ENCODE results near the gene TENM4.

The TENM4 gene

GRCh38 chr11:79078456-79078855 lies 362.4 kb downstream of the TENM4 start:
- no peak for DNase-seq (ENCODE audit: low read depth)
- no peak for TF ChIP-seq CTCF (IDR thresholded peaks at IDR 0.05; ENCODE audit: low read depth, low read length, missing control alignments)
- H3K4me3 ChIP-seq (ENCODE audit: low read depth, low read length), result no peak overlapping the region

DNA sequence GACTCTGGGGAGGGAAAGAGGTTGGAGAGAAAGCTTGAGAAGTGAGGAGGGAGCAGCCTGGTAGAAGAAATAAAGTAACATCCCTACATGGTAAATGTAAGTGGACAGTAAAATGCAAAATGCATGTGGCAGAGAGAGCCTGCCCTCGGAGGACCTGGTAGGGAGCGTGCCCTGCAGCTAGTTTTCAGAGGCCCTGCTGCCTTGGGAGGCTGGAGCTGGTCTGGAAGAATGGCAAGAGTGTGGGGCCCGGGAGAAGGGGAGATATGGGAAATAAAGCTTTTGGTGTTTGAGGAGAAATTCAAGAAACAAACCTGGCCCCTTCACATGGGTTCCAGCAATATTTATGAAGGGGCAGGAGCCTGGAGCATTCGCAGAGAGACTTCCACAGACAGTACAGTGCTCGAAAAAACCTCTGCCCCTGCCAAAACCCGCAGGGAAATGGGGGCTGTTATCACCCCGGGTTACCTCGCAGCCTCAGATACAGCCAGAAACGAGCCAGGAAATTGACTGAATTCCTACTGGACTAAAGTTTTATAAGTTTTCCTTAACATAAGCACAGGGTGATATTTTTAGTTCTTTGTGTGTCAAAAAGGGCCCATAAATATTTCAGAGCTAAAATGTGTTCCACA lies 363.0 kb downstream of the TENM4 start:
- TF ChIP-seq CTCF (IDR thresholded peaks at IDR 0.05; ENCODE audit: low read depth, low read length, missing control alignments), result no peak

DNA sequence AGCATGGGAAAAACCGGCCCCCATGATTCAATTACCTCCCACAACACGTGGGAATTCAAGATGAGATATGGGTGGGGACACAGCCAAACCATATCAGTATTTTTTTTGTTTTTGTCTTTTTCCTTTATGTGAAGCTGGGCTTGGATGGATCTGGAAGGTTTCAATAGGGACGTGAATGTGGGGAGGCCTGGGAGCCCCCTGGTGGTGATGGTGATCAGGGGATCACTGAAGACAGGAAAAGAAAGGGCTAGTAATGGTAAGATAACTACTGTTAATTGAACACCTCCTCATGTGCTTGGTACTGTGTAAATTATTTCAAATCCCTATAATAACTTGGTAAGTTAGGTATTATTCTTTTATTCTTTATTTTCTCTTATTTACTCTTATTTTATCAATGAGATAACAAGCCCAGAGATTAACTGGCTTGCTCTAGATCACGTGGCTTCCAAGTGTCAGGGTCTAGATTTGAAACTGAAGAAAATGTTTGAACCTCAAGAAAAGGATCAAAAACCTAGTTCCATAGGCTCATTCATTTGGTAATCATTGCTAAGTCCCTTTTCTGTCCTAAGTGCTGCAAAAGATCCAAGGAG lies 364.2 kb downstream of the TENM4 start:
- no peak for DNase-seq (ENCODE audit: low read depth)
- H3K4me3 ChIP-seq (ENCODE audit: low read depth, low read length), result no peak overlapping the region

More for the DNA sequence above, 363.0 kb downstream of the TENM4 start:
- DNase-seq (ENCODE audit: low read depth), result no peak
- H3K4me3 ChIP-seq (ENCODE audit: low read depth, low read length), result no peak overlapping the region

DNA sequence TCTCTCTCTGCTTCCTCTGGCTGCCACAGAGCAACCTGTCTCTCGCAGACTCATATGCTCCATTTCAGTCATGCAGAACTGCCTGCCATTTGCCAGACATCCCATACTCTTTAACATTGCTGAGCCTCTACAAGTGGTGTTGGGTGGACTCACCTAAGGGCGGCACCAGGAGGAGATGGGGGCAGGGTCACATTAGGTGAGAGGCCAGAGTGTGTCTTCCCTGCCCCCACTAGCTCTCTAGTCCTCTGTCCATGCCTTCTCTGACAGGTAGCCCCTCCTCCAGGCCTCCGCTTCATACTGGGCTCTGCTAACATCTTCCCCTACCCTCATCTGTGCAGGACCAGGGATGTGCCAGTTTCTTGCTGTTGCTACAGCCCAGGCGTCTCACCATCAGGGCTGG lies 366.3 kb downstream of the TENM4 start:
- DNase-seq (ENCODE audit: low read depth), result no peak
- no peak for TF ChIP-seq CTCF (IDR thresholded peaks at IDR 0.05; ENCODE audit: low read depth, low read length, missing control alignments)

More for the DNA sequence above, 364.2 kb downstream of the TENM4 start:
- peak; percentile 58 for TF ChIP-seq CTCF (IDR thresholded peaks at IDR 0.05; ENCODE audit: low read depth, low read length, missing control alignments)

GRCh38 chr11:79071190-79071589 lies 369.6 kb downstream of the TENM4 start:
- DNase-seq (ENCODE audit: low read depth), result no peak
- no peak overlapping the region for H3K4me3 ChIP-seq (ENCODE audit: low read depth, low read length)
- no peak for TF ChIP-seq CTCF (IDR thresholded peaks at IDR 0.05; ENCODE audit: low read depth, low read length, missing control alignments)

More for the DNA sequence above, 366.3 kb downstream of the TENM4 start:
- H3K4me3 ChIP-seq (ENCODE audit: low read depth, low read length), result no peak overlapping the region

DNA sequence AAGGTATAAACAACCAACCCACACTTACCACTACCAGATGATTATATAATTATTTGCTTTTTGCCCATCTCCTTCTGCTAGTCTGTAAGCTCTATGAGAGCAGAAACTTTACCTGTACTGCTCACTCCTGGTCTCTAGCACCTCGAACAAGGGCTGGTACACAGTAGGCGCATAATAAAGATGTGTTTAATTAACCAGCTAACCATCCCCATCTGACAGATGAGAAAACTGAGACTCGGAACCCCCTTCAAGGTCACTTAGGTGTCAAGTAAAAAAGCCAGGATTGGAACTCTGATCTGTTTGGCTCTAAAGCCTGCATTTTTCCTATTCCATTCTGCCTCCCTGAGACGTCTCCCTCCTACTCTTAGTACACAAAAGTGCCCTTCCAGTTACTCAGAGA lies 370.3 kb downstream of the TENM4 start:
- DNase-seq (ENCODE audit: low read depth), result no peak
- TF ChIP-seq CTCF (IDR thresholded peaks at IDR 0.05; ENCODE audit: low read depth, low read length, missing control alignments), result no peak
- no peak overlapping the region for H3K4me3 ChIP-seq (ENCODE audit: low read depth, low read length)

- no peak overlapping the region for H3K4me3 ChIP-seq (ENCODE audit: low read depth, low read length)
- no peak for TF ChIP-seq CTCF (IDR thresholded peaks at IDR 0.05; ENCODE audit: low read depth, low read length, missing control alignments)
- no peak for DNase-seq (ENCODE audit: low read depth)
Observed at GRCh38 chr11:79069504-79069903, 371.3 kb downstream of the TENM4 start.
